Astrocyte (in vitro differentiated cells and primary cell): ENCODE measurements around the gene AFF3.

Source experiments
- CTCF ChIP-seq: IDR thresholded peaks from 2 replicates; pipeline ENCODE4 v1.5.1; 2011; ENCODE audit warnings: low read depth, mild to moderate bottlenecking, inconsistent platforms, low read length, moderate library complexity; ENCODE audit not compliant: insufficient read depth
- EZH2 ChIP-seq: IDR thresholded peaks from 2 replicates; pipeline ENCODE4 v1.6.1; 2012; ENCODE audit warnings: mild to moderate bottlenecking, low read length, inconsistent platforms; ENCODE audit not compliant: insufficient read depth

DNA sequence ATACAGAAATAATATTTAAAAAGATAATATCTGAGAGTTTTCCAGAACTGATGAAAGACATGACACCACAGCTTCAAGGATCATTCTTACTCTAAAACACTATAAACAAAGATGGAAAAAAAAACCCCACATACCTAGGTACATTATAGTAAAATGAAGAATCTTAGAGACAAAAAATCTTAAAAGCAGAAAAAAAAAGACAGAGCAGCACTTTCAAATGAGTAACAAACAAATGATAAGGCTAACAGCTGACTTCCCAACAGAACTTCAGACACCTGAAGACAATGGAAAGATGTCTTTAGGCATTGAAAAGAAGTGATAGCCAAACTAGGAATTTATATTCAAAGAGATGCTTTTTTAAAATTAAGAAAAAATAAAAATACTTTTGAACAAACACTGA is 21.2 kb upstream of the AFF3 start:
- no peak for TF ChIP-seq CTCF
- TF ChIP-seq EZH2, result no peak
